Measurements from ENCODE around the gene JAG1. TPM values are rescaled to one million over a fixed set of nuclear protein-coding genes. Genes with fewer than 3 reads are reported as not detected.

Gene JAG1
- total RNA-seq = under 1 TPM; 0.28 to 0.89 TPM

GRCh38 chr20:10673842-10674683 is at the start of gene JAG1:
JAG1 (minus strand) TSS chr20:10673999; CDS start chr20:10673530, 469 bp downstream.
- Mint-ChIP-seq H3K9me3 (no peaks in the 10 kb centered on the region), H3K4me1 (peaks cover 18% of the 10 kb centered on the region), H3K4me3 (peak within 1 kb of the TSS; percentile 95), H3K27ac (peak within 1 kb of the TSS; percentile 86), H3K36me3 (no peaks in the 10 kb centered on the region), H3K27me3 (peaks cover 57% of the 10 kb centered on the region)
- DNase-seq (peak; percentile 86), ATAC-seq (ENCODE audit: low read depth) (peak; percentile 77)
- POLR2A ChIA-PET = interaction anchor here (1.1 to 1.3 kb wide), 2 partner anchors 124 to 240 kb away, joined by 3 read pairs; partner anchors contain the start of gene MKKS

- ATAC-seq (ENCODE audit: low read depth) (no peak), DNase-seq (no peak)
- peaks cover 31% of the 10 kb centered on the region for H3K27me3 Mint-ChIP-seq
- no peak overlapping the region for H3K27ac Mint-ChIP-seq
- H3K36me3 Mint-ChIP-seq = no peaks in the 10 kb centered on the region
- H3K4me3 Mint-ChIP-seq = no peak overlapping the region
- POLR2A ChIA-PET = no interaction called here
- no peaks in the 10 kb centered on the region for H3K4me1 Mint-ChIP-seq
- peaks cover 2% of the 10 kb centered on the region for H3K9me3 Mint-ChIP-seq
These were observed 48.2 kb upstream of the JAG1 start for GRCh38 chr20:10721976-10722375.

GRCh38 chr20:10721137-10721896 is 47.5 kb upstream of the JAG1 start:
- Mint-ChIP-seq H3K4me3 (no peak overlapping the region), H3K4me1 (no peaks in the 10 kb centered on the region), H3K36me3 (no peaks in the 10 kb centered on the region), H3K27ac (no peak overlapping the region), H3K9me3 (peaks cover 2% of the 10 kb centered on the region), H3K27me3 (peaks cover 30% of the 10 kb centered on the region)
- ATAC-seq (ENCODE audit: low read depth) = no peak
- POLR2A ChIA-PET = no interaction called here
- no peak for DNase-seq

GRCh38 chr20:10720565-10720964 is 46.8 kb upstream of the JAG1 start:
- Mint-ChIP-seq H3K27ac (no peak overlapping the region), H3K36me3 (no peaks in the 10 kb centered on the region), H3K4me3 (no peak overlapping the region), H3K27me3 (peaks cover 30% of the 10 kb centered on the region), H3K4me1 (no peaks in the 10 kb centered on the region), H3K9me3 (no peaks in the 10 kb centered on the region)
- DNase-seq (no peak), ATAC-seq (ENCODE audit: low read depth) (no peak)
- POLR2A ChIA-PET = no interaction called here

- Mint-ChIP-seq H3K27me3 (peaks cover 30% of the 10 kb centered on the region), H3K27ac (no peak overlapping the region), H3K36me3 (no peaks in the 10 kb centered on the region), H3K4me1 (no peaks in the 10 kb centered on the region), H3K9me3 (no peaks in the 10 kb centered on the region), H3K4me3 (no peak overlapping the region)
- DNase-seq (no peak), ATAC-seq (ENCODE audit: low read depth) (no peak)
- POLR2A ChIA-PET = no interaction called here
These were observed 46.1 kb upstream of the JAG1 start for GRCh38 chr20:10719740-10720385.

- POLR2A ChIA-PET = no interaction called here
- Mint-ChIP-seq H3K9me3 (no peaks in the 10 kb centered on the region), H3K27ac (no peak overlapping the region), H3K4me1 (no peaks in the 10 kb centered on the region), H3K27me3 (peaks cover 28% of the 10 kb centered on the region), H3K36me3 (no peaks in the 10 kb centered on the region), H3K4me3 (no peak overlapping the region)
- ATAC-seq (ENCODE audit: low read depth) = no peak
- DNase-seq = no peak
These were observed 44.9 kb upstream of the JAG1 start for GRCh38 chr20:10718661-10719060.

- H3K27me3 Mint-ChIP-seq = peaks cover 22% of the 10 kb centered on the region
- POLR2A ChIA-PET = no interaction called here
- ATAC-seq (ENCODE audit: low read depth) = no peak
- H3K9me3 Mint-ChIP-seq = no peaks in the 10 kb centered on the region
- no peak overlapping the region for H3K27ac Mint-ChIP-seq
- no peaks in the 10 kb centered on the region for H3K4me1 Mint-ChIP-seq
- DNase-seq = no peak
- no peak overlapping the region for H3K4me3 Mint-ChIP-seq
- no peaks in the 10 kb centered on the region for H3K36me3 Mint-ChIP-seq
These were observed 43.1 kb upstream of the JAG1 start for GRCh38 chr20:10716855-10717254.

GRCh38 chr20:10715035-10715434 is 41.2 kb upstream of the JAG1 start:
- H3K27me3 Mint-ChIP-seq = peaks cover 18% of the 10 kb centered on the region
- ATAC-seq (ENCODE audit: low read depth) (no peak), DNase-seq (no peak)
- H3K27ac Mint-ChIP-seq = no peak overlapping the region
- no peak overlapping the region for H3K4me3 Mint-ChIP-seq
- no peaks in the 10 kb centered on the region for H3K4me1 Mint-ChIP-seq
- POLR2A ChIA-PET = no interaction called here
- no peaks in the 10 kb centered on the region for H3K9me3 Mint-ChIP-seq
- H3K36me3 Mint-ChIP-seq = no peaks in the 10 kb centered on the region

GRCh38 chr20:10714236-10714975 is 40.6 kb upstream of the JAG1 start:
- POLR2A ChIA-PET = no interaction called here
- H3K9me3 Mint-ChIP-seq = no peaks in the 10 kb centered on the region
- ATAC-seq (ENCODE audit: low read depth) = no peak
- no peaks in the 10 kb centered on the region for H3K4me1 Mint-ChIP-seq
- H3K4me3 Mint-ChIP-seq = no peak overlapping the region
- no peak overlapping the region for H3K27ac Mint-ChIP-seq
- no peak for DNase-seq
- peaks cover 18% of the 10 kb centered on the region for H3K27me3 Mint-ChIP-seq
- no peaks in the 10 kb centered on the region for H3K36me3 Mint-ChIP-seq

- ATAC-seq (ENCODE audit: low read depth) (no peak), DNase-seq (no peak)
- Mint-ChIP-seq H3K27me3 (peaks cover 18% of the 10 kb centered on the region), H3K4me3 (no peak overlapping the region), H3K4me1 (no peaks in the 10 kb centered on the region), H3K36me3 (no peaks in the 10 kb centered on the region), H3K9me3 (no peaks in the 10 kb centered on the region), H3K27ac (no peak overlapping the region)
- POLR2A ChIA-PET = no interaction called here
These were observed 39.4 kb upstream of the JAG1 start for GRCh38 chr20:10713161-10713560.

- no peaks in the 10 kb centered on the region for H3K4me1 Mint-ChIP-seq
- POLR2A ChIA-PET = no interaction called here
- DNase-seq = no peak
- no peaks in the 10 kb centered on the region for H3K9me3 Mint-ChIP-seq
- H3K27me3 Mint-ChIP-seq = peaks cover 9% of the 10 kb centered on the region
- H3K36me3 Mint-ChIP-seq = no peaks in the 10 kb centered on the region
- no peak overlapping the region for H3K27ac Mint-ChIP-seq
- no peak overlapping the region for H3K4me3 Mint-ChIP-seq
- no peak for ATAC-seq (ENCODE audit: low read depth)
These were observed 38.2 kb upstream of the JAG1 start for GRCh38 chr20:10711903-10712451.

GRCh38 chr20:10710991-10711775 is 37.4 kb upstream of the JAG1 start:
- ATAC-seq (ENCODE audit: low read depth) = no peak
- POLR2A ChIA-PET = no interaction called here
- H3K27me3 Mint-ChIP-seq = peaks cover 8% of the 10 kb centered on the region
- no peaks in the 10 kb centered on the region for H3K4me1 Mint-ChIP-seq
- H3K27ac Mint-ChIP-seq = no peak overlapping the region
- H3K4me3 Mint-ChIP-seq = no peak overlapping the region
- no peaks in the 10 kb centered on the region for H3K36me3 Mint-ChIP-seq
- no peaks in the 10 kb centered on the region for H3K9me3 Mint-ChIP-seq
- no peak for DNase-seq

All from activated naive CD8-positive, alpha-beta T cell treated with anti-CD3 and anti-CD28 coated beads, Interleukin-2, amount 10 ng/mL, durations not matched to agents 7 days and 5 days (primary cell).